Measurements from ENCODE around the gene ATP2C2.

DNA sequence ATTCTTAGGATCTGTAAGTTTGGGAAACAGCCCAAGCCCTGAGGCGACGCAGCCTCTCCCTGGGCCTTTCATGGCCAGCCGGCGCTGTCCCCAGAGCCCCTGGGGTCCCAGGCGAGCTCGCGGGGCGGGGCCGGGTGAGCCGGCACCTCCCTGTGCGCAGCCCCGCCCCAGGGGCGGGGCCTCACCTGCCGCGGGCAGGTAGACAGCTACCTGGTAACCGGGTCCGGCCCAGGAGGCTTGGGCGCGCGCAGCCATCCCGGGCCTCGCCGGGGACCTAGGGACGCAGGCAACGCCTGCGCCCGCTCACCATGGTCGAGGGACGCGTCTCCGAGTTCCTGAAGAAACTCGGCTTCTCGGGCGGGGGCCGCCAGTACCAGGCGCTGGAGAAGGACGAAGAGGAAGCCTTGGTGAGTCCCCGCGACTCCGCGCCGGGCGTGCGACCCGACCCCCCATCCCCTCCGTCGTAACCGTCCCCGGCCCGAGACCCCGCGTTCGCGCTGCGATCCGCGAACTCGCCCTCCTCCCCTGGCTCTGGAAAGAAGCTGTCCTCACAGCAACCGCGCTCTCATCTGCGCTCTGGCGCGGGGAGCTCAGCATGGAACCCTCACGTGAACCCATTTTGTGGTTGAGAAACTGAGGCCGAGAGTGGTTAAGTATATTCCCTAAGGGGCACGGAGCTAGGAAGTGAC lies at the start of gene ATP2C2:
- TF ChIP-seq NFE2L1 (CRISPR knock-in tag; IDR thresholded peaks at IDR 0.05) (no peak), SMAD3 (CRISPR knock-in tag; IDR thresholded peaks at IDR 0.05; ENCODE audit: borderline replicate concordance) (no peak), MXD4 (CRISPR knock-in tag; IDR thresholded peaks at IDR 0.05; ENCODE audit: borderline replicate concordance) (no peak), HMGA2 (CRISPR knock-in tag; IDR thresholded peaks at IDR 0.05) (no peak)
- TF ChIP-seq, protein P1, sequence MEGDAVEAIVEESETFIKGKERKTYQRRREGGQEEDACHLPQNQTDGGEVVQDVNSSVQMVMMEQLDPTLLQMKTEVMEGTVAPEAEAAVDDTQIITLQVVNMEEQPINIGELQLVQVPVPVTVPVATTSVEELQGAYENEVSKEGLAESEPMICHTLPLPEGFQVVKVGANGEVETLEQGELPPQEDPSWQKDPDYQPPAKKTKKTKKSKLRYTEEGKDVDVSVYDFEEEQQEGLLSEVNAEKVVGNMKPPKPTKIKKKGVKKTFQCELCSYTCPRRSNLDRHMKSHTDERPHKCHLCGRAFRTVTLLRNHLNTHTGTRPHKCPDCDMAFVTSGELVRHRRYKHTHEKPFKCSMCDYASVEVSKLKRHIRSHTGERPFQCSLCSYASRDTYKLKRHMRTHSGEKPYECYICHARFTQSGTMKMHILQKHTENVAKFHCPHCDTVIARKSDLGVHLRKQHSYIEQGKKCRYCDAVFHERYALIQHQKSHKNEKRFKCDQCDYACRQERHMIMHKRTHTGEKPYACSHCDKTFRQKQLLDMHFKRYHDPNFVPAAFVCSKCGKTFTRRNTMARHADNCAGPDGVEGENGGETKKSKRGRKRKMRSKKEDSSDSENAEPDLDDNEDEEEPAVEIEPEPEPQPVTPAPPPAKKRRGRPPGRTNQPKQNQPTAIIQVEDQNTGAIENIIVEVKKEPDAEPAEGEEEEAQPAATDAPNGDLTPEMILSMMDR (IDR thresholded peaks at IDR 0.05) = no peak
- TF ChIP-seq, protein P2, sequence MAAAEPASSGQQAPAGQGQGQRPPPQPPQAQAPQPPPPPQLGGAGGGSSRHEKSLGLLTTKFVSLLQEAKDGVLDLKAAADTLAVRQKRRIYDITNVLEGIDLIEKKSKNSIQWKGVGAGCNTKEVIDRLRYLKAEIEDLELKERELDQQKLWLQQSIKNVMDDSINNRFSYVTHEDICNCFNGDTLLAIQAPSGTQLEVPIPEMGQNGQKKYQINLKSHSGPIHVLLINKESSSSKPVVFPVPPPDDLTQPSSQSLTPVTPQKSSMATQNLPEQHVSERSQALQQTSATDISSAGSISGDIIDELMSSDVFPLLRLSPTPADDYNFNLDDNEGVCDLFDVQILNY (CRISPR knock-in tag; IDR thresholded peaks at IDR 0.05) = no peak
- TF ChIP-seq, protein P3, sequence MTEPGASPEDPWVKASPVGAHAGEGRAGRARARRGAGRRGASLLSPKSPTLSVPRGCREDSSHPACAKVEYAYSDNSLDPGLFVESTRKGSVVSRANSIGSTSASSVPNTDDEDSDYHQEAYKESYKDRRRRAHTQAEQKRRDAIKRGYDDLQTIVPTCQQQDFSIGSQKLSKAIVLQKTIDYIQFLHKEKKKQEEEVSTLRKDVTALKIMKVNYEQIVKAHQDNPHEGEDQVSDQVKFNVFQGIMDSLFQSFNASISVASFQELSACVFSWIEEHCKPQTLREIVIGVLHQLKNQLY (CRISPR knock-in tag; IDR thresholded peaks at IDR 0.05) = no peak

Measured in WTC11 (cell line).